Measurements from ENCODE around the gene RHEBL1.

The RHEBL1 gene

GRCh38 chr12:49038291-49038955, 31.4 kb downstream of the RHEBL1 start:
- TF ChIP-seq CTCF (IDR thresholded peaks at IDR 0.05; ENCODE audit: insufficient read depth, low read length, poor library complexity, severe bottlenecking): no peak
- no peak for DNase-seq (ENCODE audit: extremely low read depth, insufficient read length)
- Histone ChIP-seq H3K27me3 (replicated peaks; ENCODE audit: control insufficient read depth, insufficient read depth, low read length) (no peaks in the 10 kb centered on the region), H3K36me3 (ENCODE audit: control insufficient read depth, insufficient read depth, low read length) (peaks cover 63% of the 10 kb centered on the region), H3K4me3 (replicated peaks; ENCODE audit: low read depth, low read length) (no peak overlapping the region)

DNA sequence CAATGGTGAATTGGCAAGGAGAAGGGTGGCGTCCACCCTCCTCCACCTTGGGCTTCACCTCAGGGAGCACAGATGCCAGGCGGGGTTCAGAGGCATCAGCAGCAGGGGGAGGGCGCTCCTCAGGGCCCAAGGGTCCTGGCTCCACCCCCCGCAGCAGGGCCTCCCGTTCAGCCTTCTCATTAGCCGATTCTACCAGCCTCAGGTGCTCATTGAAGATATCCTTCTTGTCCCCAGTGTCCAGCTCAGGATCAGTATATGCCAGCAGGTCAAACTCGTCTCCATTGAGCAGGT, 31.9 kb downstream of the RHEBL1 start:
- Histone ChIP-seq H3K4me3 (replicated peaks; ENCODE audit: low read depth, low read length) (no peak overlapping the region), H3K27me3 (replicated peaks; ENCODE audit: control insufficient read depth, insufficient read depth, low read length) (no peaks in the 10 kb centered on the region), H3K36me3 (ENCODE audit: control insufficient read depth, insufficient read depth, low read length) (peaks cover 64% of the 10 kb centered on the region)
- TF ChIP-seq CTCF (IDR thresholded peaks at IDR 0.05; ENCODE audit: insufficient read depth, low read length, poor library complexity, severe bottlenecking): no peak
- DNase-seq (ENCODE audit: extremely low read depth, insufficient read length): no peak

DNA sequence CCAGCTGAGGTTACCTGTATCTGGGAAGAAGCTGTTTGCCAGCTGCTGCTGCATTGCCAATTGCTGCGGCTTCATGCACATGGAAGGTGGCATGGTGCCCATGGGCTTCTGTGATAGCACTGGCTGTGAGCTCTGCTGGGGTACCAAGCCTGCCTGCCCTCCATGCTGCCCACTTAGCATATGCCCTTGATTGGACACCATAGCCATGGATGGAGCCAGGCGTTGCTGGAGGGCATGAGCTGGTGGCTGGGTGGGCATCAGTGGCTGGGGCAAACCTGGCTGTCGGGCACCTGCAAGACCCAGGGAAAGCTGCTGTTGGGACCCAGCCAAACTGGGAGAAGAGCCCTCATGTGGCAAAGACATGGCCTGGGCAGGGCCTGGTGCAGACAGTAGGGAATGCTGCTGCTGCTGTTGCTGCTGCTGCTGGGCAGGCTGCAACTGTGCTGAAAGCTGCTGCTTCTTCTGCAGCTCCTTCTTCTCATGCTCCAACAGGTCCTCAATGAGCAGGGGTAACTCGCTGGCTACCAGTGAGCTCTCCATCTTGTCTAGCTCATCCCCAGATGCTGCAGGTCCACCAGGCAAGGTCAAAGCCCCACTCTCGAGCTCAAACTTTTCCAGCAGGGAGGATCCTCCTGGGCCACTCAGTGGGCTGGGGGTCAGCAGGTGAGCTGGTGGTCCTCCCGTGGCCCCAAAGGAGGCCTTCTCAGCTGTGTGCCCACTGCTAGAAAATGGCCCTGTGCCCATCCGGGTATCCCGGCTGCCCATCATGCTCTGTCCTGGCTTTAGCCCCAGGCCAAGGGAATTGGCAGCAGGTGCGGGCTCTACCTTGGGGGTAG, 32.5 kb downstream of the RHEBL1 start:
- Histone ChIP-seq H3K27me3 (replicated peaks; ENCODE audit: control insufficient read depth, insufficient read depth, low read length) (no peaks in the 10 kb centered on the region), H3K4me3 (replicated peaks; ENCODE audit: low read depth, low read length) (no peak overlapping the region), H3K36me3 (ENCODE audit: control insufficient read depth, insufficient read depth, low read length) (peaks cover 64% of the 10 kb centered on the region)
- DNase-seq (ENCODE audit: extremely low read depth, insufficient read length): no peak
- TF ChIP-seq CTCF (IDR thresholded peaks at IDR 0.05; ENCODE audit: insufficient read depth, low read length, poor library complexity, severe bottlenecking): no peak

DNA sequence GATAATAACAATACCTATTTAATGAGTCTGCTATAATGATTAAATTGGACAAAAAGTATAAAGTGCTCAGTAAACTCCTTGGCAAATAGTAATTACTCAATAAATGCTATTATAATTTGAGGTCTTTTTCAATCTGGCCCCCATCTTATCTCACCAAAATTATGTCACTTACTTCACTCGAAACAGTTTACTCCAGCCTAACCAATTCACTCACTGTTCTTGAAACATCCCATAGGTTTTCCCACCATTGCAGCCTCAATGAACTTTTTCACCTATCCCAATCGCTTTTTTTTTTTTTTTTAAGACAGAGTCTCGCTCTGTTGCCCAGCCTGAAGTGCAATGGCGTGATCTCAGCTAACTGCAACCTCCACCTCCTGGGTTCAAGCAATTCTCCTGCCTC, 33.8 kb downstream of the RHEBL1 start:
- H3K27me3 ChIP-seq (replicated peaks; ENCODE audit: control insufficient read depth, insufficient read depth, low read length): no peaks in the 10 kb centered on the region
- H3K4me3 ChIP-seq (replicated peaks; ENCODE audit: low read depth, low read length): no peak overlapping the region
- no peak for TF ChIP-seq CTCF (IDR thresholded peaks at IDR 0.05; ENCODE audit: insufficient read depth, low read length, poor library complexity, severe bottlenecking)
- peaks cover 66% of the 10 kb centered on the region for H3K36me3 ChIP-seq (ENCODE audit: control insufficient read depth, insufficient read depth, low read length)
- DNase-seq (ENCODE audit: extremely low read depth, insufficient read length): no peak

GRCh38 chr12:49034286-49034622, 35.5 kb downstream of the RHEBL1 start:
- no peak for DNase-seq (ENCODE audit: extremely low read depth, insufficient read length)
- no peak overlapping the region for H3K4me3 ChIP-seq (replicated peaks; ENCODE audit: low read depth, low read length)
- H3K27me3 ChIP-seq (replicated peaks; ENCODE audit: control insufficient read depth, insufficient read depth, low read length): no peaks in the 10 kb centered on the region
- no peak for TF ChIP-seq CTCF (IDR thresholded peaks at IDR 0.05; ENCODE audit: insufficient read depth, low read length, poor library complexity, severe bottlenecking)
- peaks cover 63% of the 10 kb centered on the region for H3K36me3 ChIP-seq (ENCODE audit: control insufficient read depth, insufficient read depth, low read length)
